ENCODE measurements around the gene RBMS3. TPM values are rescaled to one million over a fixed set of nuclear protein-coding genes. Genes with fewer than 3 reads are reported as not detected.
A peak's percentile ranks its signal among the peaks of the same experiment; 100 is the strongest.

The RBMS3 gene
- total RNA-seq, 1 experiment from 2014 or later: 8.7 TPM

DNA sequence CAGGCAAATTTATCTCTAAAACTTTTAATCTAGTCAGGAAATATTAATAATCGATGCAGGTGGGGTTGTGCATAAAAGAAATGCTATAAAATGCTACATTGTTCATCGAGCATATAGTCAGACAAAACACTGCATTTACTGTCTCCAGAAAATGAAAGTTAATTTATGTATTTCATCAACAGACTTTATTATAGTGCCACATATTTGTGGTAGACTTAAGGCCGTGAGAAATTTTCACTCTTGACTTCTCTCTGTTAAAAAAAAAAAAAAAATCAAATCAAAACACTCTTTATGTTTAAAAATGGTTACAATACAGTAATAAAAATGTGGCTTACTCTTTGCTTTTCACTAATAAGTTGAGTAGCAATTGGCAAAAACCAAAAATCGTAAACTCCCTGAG is 67.4 kb downstream of the RBMS3 start (continued):
- TF ChIP-seq, protein P1, sequence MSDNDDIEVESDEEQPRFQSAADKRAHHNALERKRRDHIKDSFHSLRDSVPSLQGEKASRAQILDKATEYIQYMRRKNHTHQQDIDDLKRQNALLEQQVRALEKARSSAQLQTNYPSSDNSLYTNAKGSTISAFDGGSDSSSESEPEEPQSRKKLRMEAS (CRISPR knock-in tag; IDR thresholded peaks at IDR 0.05): no peak
- TF ChIP-seq SOX15 (CRISPR knock-in tag; IDR thresholded peaks at IDR 0.05) (no peak), ZNF423 (CRISPR knock-in tag; IDR thresholded peaks at IDR 0.05) (no peak), ATF1 (CRISPR knock-in tag; IDR thresholded peaks at IDR 0.05) (no peak)
- TF ChIP-seq, protein P2, sequence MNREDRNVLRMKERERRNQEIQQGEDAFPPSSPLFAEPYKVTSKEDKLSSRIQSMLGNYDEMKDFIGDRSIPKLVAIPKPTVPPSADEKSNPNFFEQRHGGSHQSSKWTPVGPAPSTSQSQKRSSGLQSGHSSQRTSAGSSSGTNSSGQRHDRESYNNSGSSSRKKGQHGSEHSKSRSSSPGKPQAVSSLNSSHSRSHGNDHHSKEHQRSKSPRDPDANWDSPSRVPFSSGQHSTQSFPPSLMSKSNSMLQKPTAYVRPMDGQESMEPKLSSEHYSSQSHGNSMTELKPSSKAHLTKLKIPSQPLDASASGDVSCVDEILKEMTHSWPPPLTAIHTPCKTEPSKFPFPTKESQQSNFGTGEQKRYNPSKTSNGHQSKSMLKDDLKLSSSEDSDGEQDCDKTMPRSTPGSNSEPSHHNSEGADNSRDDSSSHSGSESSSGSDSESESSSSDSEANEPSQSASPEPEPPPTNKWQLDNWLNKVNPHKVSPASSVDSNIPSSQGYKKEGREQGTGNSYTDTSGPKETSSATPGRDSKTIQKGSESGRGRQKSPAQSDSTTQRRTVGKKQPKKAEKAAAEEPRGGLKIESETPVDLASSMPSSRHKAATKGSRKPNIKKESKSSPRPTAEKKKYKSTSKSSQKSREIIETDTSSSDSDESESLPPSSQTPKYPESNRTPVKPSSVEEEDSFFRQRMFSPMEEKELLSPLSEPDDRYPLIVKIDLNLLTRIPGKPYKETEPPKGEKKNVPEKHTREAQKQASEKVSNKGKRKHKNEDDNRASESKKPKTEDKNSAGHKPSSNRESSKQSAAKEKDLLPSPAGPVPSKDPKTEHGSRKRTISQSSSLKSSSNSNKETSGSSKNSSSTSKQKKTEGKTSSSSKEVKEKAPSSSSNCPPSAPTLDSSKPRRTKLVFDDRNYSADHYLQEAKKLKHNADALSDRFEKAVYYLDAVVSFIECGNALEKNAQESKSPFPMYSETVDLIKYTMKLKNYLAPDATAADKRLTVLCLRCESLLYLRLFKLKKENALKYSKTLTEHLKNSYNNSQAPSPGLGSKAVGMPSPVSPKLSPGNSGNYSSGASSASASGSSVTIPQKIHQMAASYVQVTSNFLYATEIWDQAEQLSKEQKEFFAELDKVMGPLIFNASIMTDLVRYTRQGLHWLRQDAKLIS (CRISPR knock-in tag; IDR thresholded peaks at IDR 0.05; ENCODE audit: borderline replicate concordance): no peak
- TF ChIP-seq, protein P3, sequence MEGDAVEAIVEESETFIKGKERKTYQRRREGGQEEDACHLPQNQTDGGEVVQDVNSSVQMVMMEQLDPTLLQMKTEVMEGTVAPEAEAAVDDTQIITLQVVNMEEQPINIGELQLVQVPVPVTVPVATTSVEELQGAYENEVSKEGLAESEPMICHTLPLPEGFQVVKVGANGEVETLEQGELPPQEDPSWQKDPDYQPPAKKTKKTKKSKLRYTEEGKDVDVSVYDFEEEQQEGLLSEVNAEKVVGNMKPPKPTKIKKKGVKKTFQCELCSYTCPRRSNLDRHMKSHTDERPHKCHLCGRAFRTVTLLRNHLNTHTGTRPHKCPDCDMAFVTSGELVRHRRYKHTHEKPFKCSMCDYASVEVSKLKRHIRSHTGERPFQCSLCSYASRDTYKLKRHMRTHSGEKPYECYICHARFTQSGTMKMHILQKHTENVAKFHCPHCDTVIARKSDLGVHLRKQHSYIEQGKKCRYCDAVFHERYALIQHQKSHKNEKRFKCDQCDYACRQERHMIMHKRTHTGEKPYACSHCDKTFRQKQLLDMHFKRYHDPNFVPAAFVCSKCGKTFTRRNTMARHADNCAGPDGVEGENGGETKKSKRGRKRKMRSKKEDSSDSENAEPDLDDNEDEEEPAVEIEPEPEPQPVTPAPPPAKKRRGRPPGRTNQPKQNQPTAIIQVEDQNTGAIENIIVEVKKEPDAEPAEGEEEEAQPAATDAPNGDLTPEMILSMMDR (IDR thresholded peaks at IDR 0.05): no peak

DNA sequence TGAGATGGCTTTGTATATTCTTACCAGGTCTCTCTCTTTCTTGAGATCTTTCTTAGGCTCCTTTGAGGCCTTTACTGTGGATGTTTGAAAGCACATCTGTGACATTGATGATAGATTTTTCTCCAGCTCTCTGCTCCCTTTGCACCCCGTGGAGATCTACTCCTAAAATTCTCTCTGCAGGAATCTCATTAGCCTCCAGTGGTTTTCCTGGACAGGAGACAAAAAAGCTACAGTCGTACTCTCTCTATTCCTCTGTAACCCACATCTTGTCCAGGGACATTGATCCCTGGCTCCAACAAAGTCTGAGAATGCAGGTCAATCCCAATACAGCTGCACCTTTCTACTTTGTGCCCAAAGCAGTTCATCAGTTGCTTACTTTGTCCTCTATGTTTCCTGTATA is 68.2 kb downstream of the RBMS3 start:
- H3K27ac Mint-ChIP-seq: peak overlapping the region; percentile 27; the same call in 1 of the 2 replicates
- POLR2A ChIA-PET: no interaction called here

More for the DNA sequence above, 68.2 kb downstream of the RBMS3 start:
- ATAC-seq (no peak), DNase-seq (ENCODE audit: low spot score) (no peak)
- H3K4me1 Mint-ChIP-seq: peaks cover 64% of the 10 kb centered on the region
- H3K36me3 Mint-ChIP-seq: no peaks in the 10 kb centered on the region
- H3K27me3 Mint-ChIP-seq (ENCODE audit: low read depth): no peaks in the 10 kb centered on the region
- CTCF ChIA-PET: no interaction called here
- TF ChIP-seq TP53 (CRISPR knock-in tag; IDR thresholded peaks at IDR 0.05) (no peak), OVOL2 (CRISPR knock-in tag; IDR thresholded peaks at IDR 0.05; ENCODE audit: borderline replicate concordance) (no peak), ZNF671 (CRISPR knock-in tag; IDR thresholded peaks at IDR 0.05) (no peak), NFE2L1 (CRISPR knock-in tag; IDR thresholded peaks at IDR 0.05) (no peak), SOX15 (CRISPR knock-in tag; IDR thresholded peaks at IDR 0.05) (no peak), FOXJ3 (CRISPR knock-in tag; IDR thresholded peaks at IDR 0.05; ENCODE audit: borderline replicate concordance) (no peak), JAZF1 (CRISPR knock-in tag; IDR thresholded peaks at IDR 0.05) (no peak), ZNF232 (CRISPR knock-in tag; IDR thresholded peaks at IDR 0.05) (no peak), GRHL2 (CRISPR knock-in tag; IDR thresholded peaks at IDR 0.05; ENCODE audit: insufficient replicate concordance, severe bottlenecking) (no peak), ETV6 (CRISPR knock-in tag; IDR thresholded peaks at IDR 0.05) (no peak), ELF4 (CRISPR knock-in tag; IDR thresholded peaks at IDR 0.05; ENCODE audit: low read depth) (no peak)
- TF ChIP-seq, protein P4, sequence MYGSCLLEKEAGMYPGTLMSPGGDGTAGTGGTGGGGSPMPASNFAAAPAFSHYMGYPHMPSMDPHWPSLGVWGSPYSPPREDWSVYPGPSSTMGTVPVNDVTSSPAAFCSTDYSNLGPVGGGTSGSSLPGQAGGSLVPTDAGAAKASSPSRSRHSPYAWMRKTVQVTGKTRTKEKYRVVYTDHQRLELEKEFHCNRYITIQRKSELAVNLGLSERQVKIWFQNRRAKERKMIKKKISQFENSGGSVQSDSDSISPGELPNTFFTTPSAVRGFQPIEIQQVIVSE (CRISPR knock-in tag; IDR thresholded peaks at IDR 0.05; ENCODE audit: borderline replicate concordance): no peak
- TF ChIP-seq, protein P5, sequence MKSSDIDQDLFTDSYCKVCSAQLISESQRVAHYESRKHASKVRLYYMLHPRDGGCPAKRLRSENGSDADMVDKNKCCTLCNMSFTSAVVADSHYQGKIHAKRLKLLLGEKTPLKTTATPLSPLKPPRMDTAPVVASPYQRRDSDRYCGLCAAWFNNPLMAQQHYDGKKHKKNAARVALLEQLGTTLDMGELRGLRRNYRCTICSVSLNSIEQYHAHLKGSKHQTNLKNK (CRISPR knock-in tag; IDR thresholded peaks at IDR 0.05): no peak
- TF ChIP-seq, protein P6, sequence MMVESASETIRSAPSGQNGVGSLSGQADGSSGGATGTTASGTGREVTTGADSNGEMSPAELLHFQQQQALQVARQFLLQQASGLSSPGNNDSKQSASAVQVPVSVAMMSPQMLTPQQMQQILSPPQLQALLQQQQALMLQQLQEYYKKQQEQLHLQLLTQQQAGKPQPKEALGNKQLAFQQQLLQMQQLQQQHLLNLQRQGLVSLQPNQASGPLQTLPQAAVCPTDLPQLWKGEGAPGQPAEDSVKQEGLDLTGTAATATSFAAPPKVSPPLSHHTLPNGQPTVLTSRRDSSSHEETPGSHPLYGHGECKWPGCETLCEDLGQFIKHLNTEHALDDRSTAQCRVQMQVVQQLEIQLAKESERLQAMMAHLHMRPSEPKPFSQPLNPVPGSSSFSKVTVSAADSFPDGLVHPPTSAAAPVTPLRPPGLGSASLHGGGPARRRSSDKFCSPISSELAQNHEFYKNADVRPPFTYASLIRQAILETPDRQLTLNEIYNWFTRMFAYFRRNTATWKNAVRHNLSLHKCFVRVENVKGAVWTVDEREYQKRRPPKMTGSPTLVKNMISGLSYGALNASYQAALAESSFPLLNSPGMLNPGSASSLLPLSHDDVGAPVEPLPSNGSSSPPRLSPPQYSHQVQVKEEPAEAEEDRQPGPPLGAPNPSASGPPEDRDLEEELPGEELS (CRISPR knock-in tag; IDR thresholded peaks at IDR 0.05): no peak
- TF ChIP-seq, protein P7, sequence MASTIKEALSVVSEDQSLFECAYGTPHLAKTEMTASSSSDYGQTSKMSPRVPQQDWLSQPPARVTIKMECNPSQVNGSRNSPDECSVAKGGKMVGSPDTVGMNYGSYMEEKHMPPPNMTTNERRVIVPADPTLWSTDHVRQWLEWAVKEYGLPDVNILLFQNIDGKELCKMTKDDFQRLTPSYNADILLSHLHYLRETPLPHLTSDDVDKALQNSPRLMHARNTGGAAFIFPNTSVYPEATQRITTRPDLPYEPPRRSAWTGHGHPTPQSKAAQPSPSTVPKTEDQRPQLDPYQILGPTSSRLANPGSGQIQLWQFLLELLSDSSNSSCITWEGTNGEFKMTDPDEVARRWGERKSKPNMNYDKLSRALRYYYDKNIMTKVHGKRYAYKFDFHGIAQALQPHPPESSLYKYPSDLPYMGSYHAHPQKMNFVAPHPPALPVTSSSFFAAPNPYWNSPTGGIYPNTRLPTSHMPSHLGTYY (CRISPR knock-in tag; IDR thresholded peaks at IDR 0.05): no peak
- TF ChIP-seq, protein P8, sequence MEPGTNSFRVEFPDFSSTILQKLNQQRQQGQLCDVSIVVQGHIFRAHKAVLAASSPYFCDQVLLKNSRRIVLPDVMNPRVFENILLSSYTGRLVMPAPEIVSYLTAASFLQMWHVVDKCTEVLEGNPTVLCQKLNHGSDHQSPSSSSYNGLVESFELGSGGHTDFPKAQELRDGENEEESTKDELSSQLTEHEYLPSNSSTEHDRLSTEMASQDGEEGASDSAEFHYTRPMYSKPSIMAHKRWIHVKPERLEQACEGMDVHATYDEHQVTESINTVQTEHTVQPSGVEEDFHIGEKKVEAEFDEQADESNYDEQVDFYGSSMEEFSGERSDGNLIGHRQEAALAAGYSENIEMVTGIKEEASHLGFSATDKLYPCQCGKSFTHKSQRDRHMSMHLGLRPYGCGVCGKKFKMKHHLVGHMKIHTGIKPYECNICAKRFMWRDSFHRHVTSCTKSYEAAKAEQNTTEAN (CRISPR knock-in tag; IDR thresholded peaks at IDR 0.05): no peak
- TF ChIP-seq, protein P9, sequence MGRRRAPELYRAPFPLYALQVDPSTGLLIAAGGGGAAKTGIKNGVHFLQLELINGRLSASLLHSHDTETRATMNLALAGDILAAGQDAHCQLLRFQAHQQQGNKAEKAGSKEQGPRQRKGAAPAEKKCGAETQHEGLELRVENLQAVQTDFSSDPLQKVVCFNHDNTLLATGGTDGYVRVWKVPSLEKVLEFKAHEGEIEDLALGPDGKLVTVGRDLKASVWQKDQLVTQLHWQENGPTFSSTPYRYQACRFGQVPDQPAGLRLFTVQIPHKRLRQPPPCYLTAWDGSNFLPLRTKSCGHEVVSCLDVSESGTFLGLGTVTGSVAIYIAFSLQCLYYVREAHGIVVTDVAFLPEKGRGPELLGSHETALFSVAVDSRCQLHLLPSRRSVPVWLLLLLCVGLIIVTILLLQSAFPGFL (CRISPR knock-in tag; IDR thresholded peaks at IDR 0.05; ENCODE audit: borderline replicate concordance): no peak
- TF ChIP-seq, protein P3 (IDR thresholded peaks at IDR 0.05): no peak
- H3K4me3 Mint-ChIP-seq: no peak overlapping the region
- no peaks in the 10 kb centered on the region for H3K9me3 Mint-ChIP-seq

Data from WTC11 (cell line).